ENCODE results near the gene LRMDA.

The LRMDA gene

DNA sequence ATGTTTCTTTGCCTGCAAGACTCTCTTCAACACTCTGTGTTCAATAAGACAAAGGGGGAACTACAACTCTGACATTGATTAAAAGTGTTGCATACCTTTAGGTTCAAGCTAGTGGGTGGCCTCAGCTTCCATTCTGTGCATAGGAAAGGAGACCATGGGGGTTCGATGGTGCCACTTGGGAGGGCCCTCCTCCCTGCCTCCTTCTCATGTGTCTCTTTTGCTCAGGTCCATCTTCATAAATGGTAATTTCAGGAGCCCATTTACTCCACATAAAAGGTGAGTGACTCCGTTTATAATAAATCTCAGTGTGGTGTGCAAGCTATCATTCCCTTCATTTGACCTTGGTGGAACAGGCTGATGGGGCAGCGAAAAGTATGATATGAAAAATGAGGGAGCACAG is 285.1 kb downstream of the LRMDA start:
- TF ChIP-seq ZBTB7A (IDR thresholded peaks at IDR 0.05; ENCODE audit: low read depth) (no peak), FOXM1 (IDR thresholded peaks at IDR 0.05; ENCODE audit: borderline replicate concordance, low read depth) (no peak), EGR1 (IDR thresholded peaks at IDR 0.05) (no peak), EP300 (IDR thresholded peaks at IDR 0.05; ENCODE audit: borderline replicate concordance) (no peak), CREB1 (IDR thresholded peaks at IDR 0.05; ENCODE audit: low read depth) (no peak), NFIC (IDR thresholded peaks at IDR 0.05) (no peak), TEAD4 (IDR thresholded peaks at IDR 0.05) (no peak), TCF12 (IDR thresholded peaks at IDR 0.05; ENCODE audit: low read depth) (no peak), TAF1 (IDR thresholded peaks at IDR 0.05; ENCODE audit: low read depth) (no peak), RAD21 (IDR thresholded peaks at IDR 0.05; ENCODE audit: low read depth) (no peak), YY1 (IDR thresholded peaks at IDR 0.05; ENCODE audit: low read depth) (no peak), CEBPB (IDR thresholded peaks at IDR 0.05) (no peak)
- TF ChIP-seq, protein P1, sequence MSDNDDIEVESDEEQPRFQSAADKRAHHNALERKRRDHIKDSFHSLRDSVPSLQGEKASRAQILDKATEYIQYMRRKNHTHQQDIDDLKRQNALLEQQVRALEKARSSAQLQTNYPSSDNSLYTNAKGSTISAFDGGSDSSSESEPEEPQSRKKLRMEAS (IDR thresholded peaks at IDR 0.05) = no peak
- TF ChIP-seq, protein P2, sequence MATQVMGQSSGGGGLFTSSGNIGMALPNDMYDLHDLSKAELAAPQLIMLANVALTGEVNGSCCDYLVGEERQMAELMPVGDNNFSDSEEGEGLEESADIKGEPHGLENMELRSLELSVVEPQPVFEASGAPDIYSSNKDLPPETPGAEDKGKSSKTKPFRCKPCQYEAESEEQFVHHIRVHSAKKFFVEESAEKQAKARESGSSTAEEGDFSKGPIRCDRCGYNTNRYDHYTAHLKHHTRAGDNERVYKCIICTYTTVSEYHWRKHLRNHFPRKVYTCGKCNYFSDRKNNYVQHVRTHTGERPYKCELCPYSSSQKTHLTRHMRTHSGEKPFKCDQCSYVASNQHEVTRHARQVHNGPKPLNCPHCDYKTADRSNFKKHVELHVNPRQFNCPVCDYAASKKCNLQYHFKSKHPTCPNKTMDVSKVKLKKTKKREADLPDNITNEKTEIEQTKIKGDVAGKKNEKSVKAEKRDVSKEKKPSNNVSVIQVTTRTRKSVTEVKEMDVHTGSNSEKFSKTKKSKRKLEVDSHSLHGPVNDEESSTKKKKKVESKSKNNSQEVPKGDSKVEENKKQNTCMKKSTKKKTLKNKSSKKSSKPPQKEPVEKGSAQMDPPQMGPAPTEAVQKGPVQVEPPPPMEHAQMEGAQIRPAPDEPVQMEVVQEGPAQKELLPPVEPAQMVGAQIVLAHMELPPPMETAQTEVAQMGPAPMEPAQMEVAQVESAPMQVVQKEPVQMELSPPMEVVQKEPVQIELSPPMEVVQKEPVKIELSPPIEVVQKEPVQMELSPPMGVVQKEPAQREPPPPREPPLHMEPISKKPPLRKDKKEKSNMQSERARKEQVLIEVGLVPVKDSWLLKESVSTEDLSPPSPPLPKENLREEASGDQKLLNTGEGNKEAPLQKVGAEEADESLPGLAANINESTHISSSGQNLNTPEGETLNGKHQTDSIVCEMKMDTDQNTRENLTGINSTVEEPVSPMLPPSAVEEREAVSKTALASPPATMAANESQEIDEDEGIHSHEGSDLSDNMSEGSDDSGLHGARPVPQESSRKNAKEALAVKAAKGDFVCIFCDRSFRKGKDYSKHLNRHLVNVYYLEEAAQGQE (IDR thresholded peaks at IDR 0.05; ENCODE audit: low read depth) = no peak
- TF ChIP-seq, protein P3, sequence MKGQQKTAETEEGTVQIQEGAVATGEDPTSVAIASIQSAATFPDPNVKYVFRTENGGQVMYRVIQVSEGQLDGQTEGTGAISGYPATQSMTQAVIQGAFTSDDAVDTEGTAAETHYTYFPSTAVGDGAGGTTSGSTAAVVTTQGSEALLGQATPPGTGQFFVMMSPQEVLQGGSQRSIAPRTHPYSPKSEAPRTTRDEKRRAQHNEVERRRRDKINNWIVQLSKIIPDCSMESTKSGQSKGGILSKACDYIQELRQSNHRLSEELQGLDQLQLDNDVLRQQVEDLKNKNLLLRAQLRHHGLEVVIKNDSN (IDR thresholded peaks at IDR 0.05) = no peak

DNA sequence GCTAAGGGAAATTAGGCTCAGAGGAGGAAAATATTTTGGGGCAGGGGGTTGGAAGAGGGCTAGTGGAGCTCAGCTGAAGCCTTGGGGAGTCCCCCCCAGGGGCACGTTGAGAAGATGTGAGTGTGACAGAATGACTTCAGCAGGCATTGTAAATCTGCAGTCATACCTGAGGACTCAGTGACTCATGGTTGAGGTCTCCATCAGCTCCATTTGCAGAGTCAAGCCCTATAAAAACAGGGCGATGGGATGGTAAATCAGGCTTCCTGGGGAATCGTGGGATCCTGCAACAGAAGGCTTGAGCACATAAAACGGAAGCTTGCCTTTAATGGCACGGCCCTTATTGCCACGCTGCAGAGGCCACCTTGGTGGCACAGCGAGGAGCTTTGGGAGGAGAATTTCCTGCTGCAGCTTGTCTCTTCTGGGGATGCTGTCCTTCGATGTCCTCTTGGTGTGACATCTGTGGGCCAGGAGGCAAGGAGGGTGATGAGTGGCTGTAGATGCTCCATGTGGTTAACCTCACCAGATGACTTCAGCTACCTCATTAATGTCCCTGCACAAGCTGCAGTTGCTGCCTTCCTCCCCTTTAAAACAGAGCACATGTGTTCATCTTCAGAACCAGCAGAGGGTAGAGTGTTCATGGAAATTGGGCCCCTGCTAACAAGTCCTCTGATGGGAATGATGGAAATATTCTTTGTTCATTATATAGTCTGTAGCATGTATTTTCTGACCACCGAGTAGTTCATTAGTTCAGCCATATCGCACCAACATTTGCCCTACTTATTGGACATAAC is 285.9 kb downstream of the LRMDA start:
- TF ChIP-seq YY1 (IDR thresholded peaks at IDR 0.05; ENCODE audit: low read depth) = no peak
- TF ChIP-seq, protein P2 (IDR thresholded peaks at IDR 0.05; ENCODE audit: low read depth) = no peak
- no peak for TF ChIP-seq ZBTB7A (IDR thresholded peaks at IDR 0.05; ENCODE audit: low read depth)
- TF ChIP-seq, protein P3 (IDR thresholded peaks at IDR 0.05) = no peak
- TF ChIP-seq CEBPB (IDR thresholded peaks at IDR 0.05) = no peak
- TF ChIP-seq TAF1 (IDR thresholded peaks at IDR 0.05; ENCODE audit: low read depth) = no peak
- no peak for TF ChIP-seq EP300 (IDR thresholded peaks at IDR 0.05; ENCODE audit: borderline replicate concordance)
- no peak for TF ChIP-seq RAD21 (IDR thresholded peaks at IDR 0.05; ENCODE audit: low read depth)
- TF ChIP-seq TCF12 (IDR thresholded peaks at IDR 0.05; ENCODE audit: low read depth) = no peak
- TF ChIP-seq NFIC (IDR thresholded peaks at IDR 0.05) = no peak
- TF ChIP-seq CREB1 (IDR thresholded peaks at IDR 0.05; ENCODE audit: low read depth) = no peak
- no peak for TF ChIP-seq EGR1 (IDR thresholded peaks at IDR 0.05)
- TF ChIP-seq, protein P1 (IDR thresholded peaks at IDR 0.05) = no peak

DNA sequence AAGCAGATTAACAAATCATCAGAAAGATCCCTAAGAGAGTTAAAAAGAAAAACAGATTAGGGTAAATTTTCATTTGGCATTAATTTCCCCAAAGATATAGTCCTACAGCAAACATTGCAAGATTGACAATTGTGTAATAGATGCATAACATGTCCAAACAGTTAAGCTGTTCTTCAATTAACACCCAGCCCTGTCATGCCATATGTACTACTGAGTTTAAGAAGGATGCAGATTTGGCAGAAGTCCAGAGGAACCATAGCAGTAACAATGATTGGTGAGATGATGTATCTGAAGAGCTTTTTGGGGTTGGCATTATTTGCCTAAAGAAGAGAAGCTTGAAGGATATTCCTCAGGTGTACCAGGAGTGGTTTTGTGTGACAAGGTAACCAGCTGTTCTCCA is 287.6 kb downstream of the LRMDA start:
- TF ChIP-seq YY1 (IDR thresholded peaks at IDR 0.05; ENCODE audit: low read depth) (no peak), TEAD4 (IDR thresholded peaks at IDR 0.05) (no peak), CEBPB (IDR thresholded peaks at IDR 0.05) (no peak), FOXM1 (IDR thresholded peaks at IDR 0.05; ENCODE audit: borderline replicate concordance, low read depth) (no peak), EP300 (IDR thresholded peaks at IDR 0.05; ENCODE audit: borderline replicate concordance) (no peak), TCF12 (IDR thresholded peaks at IDR 0.05; ENCODE audit: low read depth) (no peak), EGR1 (IDR thresholded peaks at IDR 0.05) (no peak), CREB1 (IDR thresholded peaks at IDR 0.05; ENCODE audit: low read depth) (no peak), RAD21 (IDR thresholded peaks at IDR 0.05; ENCODE audit: low read depth) (no peak), TAF1 (IDR thresholded peaks at IDR 0.05; ENCODE audit: low read depth) (no peak), NFIC (IDR thresholded peaks at IDR 0.05) (no peak), ZBTB7A (IDR thresholded peaks at IDR 0.05; ENCODE audit: low read depth) (no peak)
- TF ChIP-seq, protein P1 (IDR thresholded peaks at IDR 0.05) = no peak
- TF ChIP-seq, protein P2 (IDR thresholded peaks at IDR 0.05; ENCODE audit: low read depth) = no peak

Measured in Ishikawa (cell line).